ENCODE results near the gene ELL.

DNA sequence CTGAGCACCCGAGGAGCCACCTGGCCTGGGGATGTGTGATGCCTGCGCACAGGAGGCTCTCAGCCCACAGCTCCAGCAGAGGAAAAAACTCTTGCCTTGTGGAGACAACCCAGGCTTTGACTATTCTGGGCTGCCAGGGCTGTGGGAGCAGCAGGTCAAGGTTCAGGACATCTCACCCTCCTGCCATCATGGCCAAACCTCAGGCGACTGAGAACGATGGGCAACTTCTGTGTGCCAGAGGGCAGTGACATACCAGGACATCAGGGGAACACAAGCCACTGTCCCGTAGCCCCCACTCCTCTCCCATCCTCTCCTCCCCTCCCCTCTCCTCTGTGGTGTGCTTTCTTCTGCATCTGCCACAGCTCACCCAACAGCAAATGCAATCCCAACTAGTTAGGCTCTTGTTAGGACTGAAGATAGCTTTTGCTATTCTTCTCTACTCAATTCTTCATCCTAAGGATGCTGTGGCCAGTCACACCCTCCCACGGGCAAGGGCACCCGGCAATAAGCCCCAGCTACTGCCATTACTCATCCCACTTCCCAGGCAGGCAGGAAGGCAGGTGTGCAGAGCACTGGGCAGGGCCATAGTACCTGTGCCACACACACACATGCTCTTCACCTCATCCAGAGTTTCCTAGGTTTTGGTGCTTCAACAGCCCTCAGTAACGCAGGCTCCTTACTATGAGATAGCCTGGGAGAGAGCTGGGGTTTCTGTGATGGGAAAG, 16.8 kb downstream of the ELL start:
- TF ChIP-seq CC2D1A (IDR thresholded peaks at IDR 0.05): no peak
- TF ChIP-seq, protein P1, sequence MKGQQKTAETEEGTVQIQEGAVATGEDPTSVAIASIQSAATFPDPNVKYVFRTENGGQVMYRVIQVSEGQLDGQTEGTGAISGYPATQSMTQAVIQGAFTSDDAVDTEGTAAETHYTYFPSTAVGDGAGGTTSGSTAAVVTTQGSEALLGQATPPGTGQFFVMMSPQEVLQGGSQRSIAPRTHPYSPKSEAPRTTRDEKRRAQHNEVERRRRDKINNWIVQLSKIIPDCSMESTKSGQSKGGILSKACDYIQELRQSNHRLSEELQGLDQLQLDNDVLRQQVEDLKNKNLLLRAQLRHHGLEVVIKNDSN (CRISPR knock-in tag; IDR thresholded peaks at IDR 0.05): no peak
- TF ChIP-seq, protein P2, sequence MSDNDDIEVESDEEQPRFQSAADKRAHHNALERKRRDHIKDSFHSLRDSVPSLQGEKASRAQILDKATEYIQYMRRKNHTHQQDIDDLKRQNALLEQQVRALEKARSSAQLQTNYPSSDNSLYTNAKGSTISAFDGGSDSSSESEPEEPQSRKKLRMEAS (CRISPR knock-in tag; IDR thresholded peaks at IDR 0.05): no peak
- TF ChIP-seq SETDB1 (IDR thresholded peaks at IDR 0.05; ENCODE audit: low read length): no peak
- no peak for TF ChIP-seq EP300 (IDR thresholded peaks at IDR 0.05; ENCODE audit: low read length)
- TF ChIP-seq, protein P3, sequence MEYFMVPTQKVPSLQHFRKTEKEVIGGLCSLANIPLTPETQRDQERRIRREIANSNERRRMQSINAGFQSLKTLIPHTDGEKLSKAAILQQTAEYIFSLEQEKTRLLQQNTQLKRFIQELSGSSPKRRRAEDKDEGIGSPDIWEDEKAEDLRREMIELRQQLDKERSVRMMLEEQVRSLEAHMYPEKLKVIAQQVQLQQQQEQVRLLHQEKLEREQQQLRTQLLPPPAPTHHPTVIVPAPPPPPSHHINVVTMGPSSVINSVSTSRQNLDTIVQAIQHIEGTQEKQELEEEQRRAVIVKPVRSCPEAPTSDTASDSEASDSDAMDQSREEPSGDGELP (CRISPR knock-in tag; IDR thresholded peaks at IDR 0.05; ENCODE audit: borderline replicate concordance): no peak
- no peak for TF ChIP-seq EHMT2 (IDR thresholded peaks at IDR 0.05)
- TF ChIP-seq, protein P4, sequence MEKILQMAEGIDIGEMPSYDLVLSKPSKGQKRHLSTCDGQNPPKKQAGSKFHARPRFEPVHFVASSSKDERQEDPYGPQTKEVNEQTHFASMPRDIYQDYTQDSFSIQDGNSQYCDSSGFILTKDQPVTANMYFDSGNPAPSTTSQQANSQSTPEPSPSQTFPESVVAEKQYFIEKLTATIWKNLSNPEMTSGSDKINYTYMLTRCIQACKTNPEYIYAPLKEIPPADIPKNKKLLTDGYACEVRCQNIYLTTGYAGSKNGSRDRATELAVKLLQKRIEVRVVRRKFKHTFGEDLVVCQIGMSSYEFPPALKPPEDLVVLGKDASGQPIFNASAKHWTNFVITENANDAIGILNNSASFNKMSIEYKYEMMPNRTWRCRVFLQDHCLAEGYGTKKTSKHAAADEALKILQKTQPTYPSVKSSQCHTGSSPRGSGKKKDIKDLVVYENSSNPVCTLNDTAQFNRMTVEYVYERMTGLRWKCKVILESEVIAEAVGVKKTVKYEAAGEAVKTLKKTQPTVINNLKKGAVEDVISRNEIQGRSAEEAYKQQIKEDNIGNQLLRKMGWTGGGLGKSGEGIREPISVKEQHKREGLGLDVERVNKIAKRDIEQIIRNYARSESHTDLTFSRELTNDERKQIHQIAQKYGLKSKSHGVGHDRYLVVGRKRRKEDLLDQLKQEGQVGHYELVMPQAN (IDR thresholded peaks at IDR 0.05; ENCODE audit: borderline replicate concordance): no peak
- no peak for TF ChIP-seq CREB1 (IDR thresholded peaks at IDR 0.05)
- TF ChIP-seq CREB1 (CRISPR knock-in tag; IDR thresholded peaks at IDR 0.05): no peak
- no peak for TF ChIP-seq RBM39 (optimal IDR thresholded peaks at IDR 0.05; ENCODE audit: low read depth, low read length)
- TF ChIP-seq, protein P5, sequence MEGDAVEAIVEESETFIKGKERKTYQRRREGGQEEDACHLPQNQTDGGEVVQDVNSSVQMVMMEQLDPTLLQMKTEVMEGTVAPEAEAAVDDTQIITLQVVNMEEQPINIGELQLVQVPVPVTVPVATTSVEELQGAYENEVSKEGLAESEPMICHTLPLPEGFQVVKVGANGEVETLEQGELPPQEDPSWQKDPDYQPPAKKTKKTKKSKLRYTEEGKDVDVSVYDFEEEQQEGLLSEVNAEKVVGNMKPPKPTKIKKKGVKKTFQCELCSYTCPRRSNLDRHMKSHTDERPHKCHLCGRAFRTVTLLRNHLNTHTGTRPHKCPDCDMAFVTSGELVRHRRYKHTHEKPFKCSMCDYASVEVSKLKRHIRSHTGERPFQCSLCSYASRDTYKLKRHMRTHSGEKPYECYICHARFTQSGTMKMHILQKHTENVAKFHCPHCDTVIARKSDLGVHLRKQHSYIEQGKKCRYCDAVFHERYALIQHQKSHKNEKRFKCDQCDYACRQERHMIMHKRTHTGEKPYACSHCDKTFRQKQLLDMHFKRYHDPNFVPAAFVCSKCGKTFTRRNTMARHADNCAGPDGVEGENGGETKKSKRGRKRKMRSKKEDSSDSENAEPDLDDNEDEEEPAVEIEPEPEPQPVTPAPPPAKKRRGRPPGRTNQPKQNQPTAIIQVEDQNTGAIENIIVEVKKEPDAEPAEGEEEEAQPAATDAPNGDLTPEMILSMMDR (IDR thresholded peaks at IDR 0.05 in 2 of 3, conservative IDR thresholded peaks at IDR 0.05 in 1 of 3; ENCODE audit: insufficient read depth in 2 of 3, low read depth in 1 of 3, low read length in 3 of 3): no peak
- TF ChIP-seq MXI1 (IDR thresholded peaks at IDR 0.05; ENCODE audit: low read depth, low read length): no peak
